Activated B cell treated with CpG ODN at 0.5 μM for 24 hours (primary cell): ENCODE results near the gene GALM. TPM values are rescaled to one million over a fixed set of nuclear protein-coding genes. Genes with fewer than 3 reads are reported as not detected.
"Not testable (repeated sequence)": the region's sequence is repeated elsewhere in the genome, so short reads cannot be mapped to it uniquely, and the experiment has no call there.

Experiments used
- ATAC-seq: fragments of 200-7000 bp; cut with Tn5 transposase; one replicate; pipeline ENCODE4 v1.10.0; 2021; ENCODE audit warnings: low read depth, mild to moderate bottlenecking, moderate library complexity
- CTCF ChIA-PET: fragments of 350-600 bp; sonication (Branson Sonifier 250); formaldehyde crosslinking; loops from one replicate; lab custom pipeline; 2021; ENCODE audit warnings: antibody characterized with exemption; lab: Charles Lee
- POLR2A ChIA-PET: fragments of 350-600 bp; sonication (Branson Sonifier 250); formaldehyde crosslinking; loops from one replicate; lab custom pipeline; 2021; ENCODE audit warnings: antibody characterized with exemption; lab: Charles Lee
- DNase-seq: peaks from one replicate; pipeline ENCODE4 v3.0.0; 2022
- H3K27ac Mint-ChIP-seq: one replicate; pipeline ENCODE4 v1.8.0; 2020; ENCODE audit warnings: mixed read lengths
- H3K27me3 Mint-ChIP-seq: one replicate; pipeline ENCODE4 v1.8.0; 2021; ENCODE audit warnings: mixed read lengths
- H3K36me3 Mint-ChIP-seq: one replicate; pipeline ENCODE4 v1.8.0; 2021; ENCODE audit warnings: low read depth, mixed read lengths
- H3K4me1 Mint-ChIP-seq: one replicate; pipeline ENCODE4 v1.8.0; 2021; ENCODE audit warnings: mixed read lengths
- H3K4me3 Mint-ChIP-seq: one replicate; pipeline ENCODE4 v1.8.0; 2020; ENCODE audit warnings: mild to moderate bottlenecking, mixed read lengths
- H3K9me3 Mint-ChIP-seq: one replicate; pipeline ENCODE4 v1.8.0; 2020; ENCODE audit warnings: mixed read lengths
- CTCF ChIP-seq: fragments of 200-600 bp; IDR thresholded peaks from one replicate; pipeline ENCODE4 v1.8.0; 2022; ENCODE audit warnings: antibody characterized with exemption, mild to moderate bottlenecking
- intact Hi-C: fragments of 100-400 bp; cut with micrococcal nuclease; formaldehyde crosslinking; loops from one replicate; pipeline ENCODE4 v1.15.1; 2024
- total RNA-seq: library from RNA; stranded (reverse); gene quantifications from 2 replicates; pipeline ENCODE4 v1.2.3, GENCODE V29; 2022

GALM gene
- total RNA-seq, 1 donor from 2014 or later = 5.4 TPM

- no peak overlapping the region for H3K4me3 Mint-ChIP-seq
- ChIA-PET POLR2A (no interaction called here), CTCF (no interaction called here)
- no peaks in the 10 kb centered on the region for H3K4me1 Mint-ChIP-seq
- ATAC-seq (no peak), DNase-seq (no peak)
- intact Hi-C loops = no loop called here
- H3K27me3 Mint-ChIP-seq = no peaks in the 10 kb centered on the region
- no peak for TF ChIP-seq CTCF
- H3K9me3 Mint-ChIP-seq = no peaks in the 10 kb centered on the region
- no peak overlapping the region for H3K27ac Mint-ChIP-seq
- peaks cover 11% of the 10 kb centered on the region for H3K36me3 Mint-ChIP-seq
Measured at GRCh38 chr2:38702413-38702812, 36.5 kb downstream of the GALM start.

GRCh38 chr2:38703336-38703735 lies 37.4 kb downstream of the GALM start:
- H3K4me3 Mint-ChIP-seq, POLR2A ChIA-PET, CTCF ChIA-PET, H3K9me3 Mint-ChIP-seq, H3K27ac Mint-ChIP-seq, ATAC-seq, H3K4me1 Mint-ChIP-seq, DNase-seq, H3K27me3 Mint-ChIP-seq, intact Hi-C loops: not testable (repeated sequence)
- peaks cover 11% of the 10 kb centered on the region for H3K36me3 Mint-ChIP-seq

- Mint-ChIP-seq H3K36me3 (peaks cover 9% of the 10 kb centered on the region), H3K4me1 (peaks cover 4% of the 10 kb centered on the region), H3K27me3 (no peaks in the 10 kb centered on the region), H3K9me3 (no peaks in the 10 kb centered on the region), H3K27ac (no peak overlapping the region), H3K4me3 (no peak overlapping the region)
- intact Hi-C loops = no loop called here
- ChIA-PET CTCF (no interaction called here), POLR2A (no interaction called here)
- DNase-seq = no peak
- ATAC-seq = no peak
- no peak for TF ChIP-seq CTCF
Measured at GRCh38 chr2:38704664-38705063, 38.8 kb downstream of the GALM start.

GRCh38 chr2:38706846-38707345 lies 41.0 kb downstream of the GALM start:
- ChIA-PET CTCF (no interaction called here), POLR2A (no interaction called here)
- Mint-ChIP-seq H3K4me3 (no peak overlapping the region), H3K9me3 (no peaks in the 10 kb centered on the region), H3K27me3 (no peaks in the 10 kb centered on the region), H3K36me3 (peaks cover 5% of the 10 kb centered on the region), H3K27ac (no peak overlapping the region), H3K4me1 (peaks cover 8% of the 10 kb centered on the region)
- no peak for DNase-seq
- intact Hi-C loops = no loop called here
- no peak for ATAC-seq
- TF ChIP-seq CTCF = no peak

GRCh38 chr2:38708491-38708890 lies 42.6 kb downstream of the GALM start:
- POLR2A ChIA-PET = interaction anchor here (0.7 kb wide), 1 partner anchor 10 kb away, joined by 6 read pairs; no protein-coding TSS in a partner anchor
- H3K4me1 Mint-ChIP-seq, H3K27ac Mint-ChIP-seq, CTCF ChIA-PET, H3K27me3 Mint-ChIP-seq, H3K9me3 Mint-ChIP-seq, H3K36me3 Mint-ChIP-seq, H3K4me3 Mint-ChIP-seq, DNase-seq, ATAC-seq, intact Hi-C loops: not testable (repeated sequence)

- TF ChIP-seq CTCF = no peak
Measured at GRCh38 chr2:38708900-38709566, 43.1 kb downstream of the GALM start.

More at GRCh38 chr2:38708900-38709566, 43.1 kb downstream of the GALM start:
- DNase-seq (no peak), ATAC-seq (no peak)
- peaks cover 6% of the 10 kb centered on the region for H3K36me3 Mint-ChIP-seq
- ChIA-PET POLR2A (interaction anchor here (0.7 kb wide), 1 partner anchor 11 kb away, joined by 6 read pairs; no protein-coding TSS in a partner anchor), CTCF (no interaction called here)
- peaks cover 8% of the 10 kb centered on the region for H3K4me1 Mint-ChIP-seq
- H3K9me3 Mint-ChIP-seq = no peaks in the 10 kb centered on the region
- intact Hi-C loops = no loop called here
- no peak overlapping the region for H3K27ac Mint-ChIP-seq
- H3K27me3 Mint-ChIP-seq = no peaks in the 10 kb centered on the region
- no peak overlapping the region for H3K4me3 Mint-ChIP-seq
